Nephron (organoid): ENCODE measurements around the gene ITPRID1.

ENCODE experiments used
- H3K27ac Mint-ChIP-seq, 3 experiments: 2 replicates each; pipeline ENCODE4 v1.8.0; 2020; ENCODE audit warnings: mixed read lengths in 3 of 3, mild to moderate bottlenecking in 2 of 3, moderate library complexity in 1 of 3
- H3K27me3 Mint-ChIP-seq: 2 replicates; pipeline ENCODE4 v1.8.0; 2021; ENCODE audit warnings: low read depth, mild to moderate bottlenecking, moderate library complexity, mixed read lengths
- H3K36me3 Mint-ChIP-seq: 2 replicates; pipeline ENCODE4 v1.8.0; 2020; ENCODE audit warnings: low read depth, mixed read lengths
- H3K4me1 Mint-ChIP-seq: 2 replicates; pipeline ENCODE4 v1.8.0; 2020; ENCODE audit warnings: mixed read lengths
- H3K4me3 Mint-ChIP-seq, 3 experiments: 2 replicates each; pipeline ENCODE4 v1.8.0; 2020; ENCODE audit warnings: mild to moderate bottlenecking in 3 of 3, mixed read lengths in 3 of 3, moderate library complexity in 2 of 3
- H3K9me3 Mint-ChIP-seq: 2 replicates; pipeline ENCODE4 v1.8.0; 2020; ENCODE audit warnings: mixed read lengths
- TF ChIP-seq, protein P1 (sequence below), 3 experiments: fragments of 200-600 bp; sonication (generic); IDR thresholded peaks; one replicate each; pipeline ENCODE4 v1.5.0; 2021; ENCODE audit warnings: antibody characterized with exemption in 3 of 3; ENCODE audit not compliant: unreplicated experiment in 3 of 3

The ITPRID1 gene

DNA sequence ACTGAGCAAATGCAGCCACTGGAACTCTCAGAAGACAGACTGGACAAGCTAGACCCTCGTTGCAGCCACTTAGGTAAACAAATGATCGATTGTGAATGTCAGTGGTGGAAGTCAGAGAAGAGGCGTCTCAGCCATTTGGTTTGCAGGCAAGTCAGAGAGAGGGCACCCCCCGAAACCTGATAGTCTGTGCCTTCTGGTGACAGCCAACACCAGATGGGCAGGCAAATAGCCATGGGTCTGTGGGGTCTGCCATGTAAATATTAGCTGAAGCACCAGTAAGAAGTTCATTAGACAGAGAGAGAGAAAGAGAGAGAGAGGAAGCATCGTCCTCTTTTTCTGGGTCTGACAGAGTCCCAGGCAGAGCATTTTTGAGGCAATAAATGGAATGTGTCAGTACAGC is 178.6 kb downstream of the ITPRID1 start:
- H3K27ac Mint-ChIP-seq: no peak overlapping the region
- H3K36me3 Mint-ChIP-seq: no peaks in the 10 kb centered on the region
- no peak overlapping the region for H3K4me3 Mint-ChIP-seq
- no peaks in the 10 kb centered on the region for H3K9me3 Mint-ChIP-seq
- TF ChIP-seq, protein P1, sequence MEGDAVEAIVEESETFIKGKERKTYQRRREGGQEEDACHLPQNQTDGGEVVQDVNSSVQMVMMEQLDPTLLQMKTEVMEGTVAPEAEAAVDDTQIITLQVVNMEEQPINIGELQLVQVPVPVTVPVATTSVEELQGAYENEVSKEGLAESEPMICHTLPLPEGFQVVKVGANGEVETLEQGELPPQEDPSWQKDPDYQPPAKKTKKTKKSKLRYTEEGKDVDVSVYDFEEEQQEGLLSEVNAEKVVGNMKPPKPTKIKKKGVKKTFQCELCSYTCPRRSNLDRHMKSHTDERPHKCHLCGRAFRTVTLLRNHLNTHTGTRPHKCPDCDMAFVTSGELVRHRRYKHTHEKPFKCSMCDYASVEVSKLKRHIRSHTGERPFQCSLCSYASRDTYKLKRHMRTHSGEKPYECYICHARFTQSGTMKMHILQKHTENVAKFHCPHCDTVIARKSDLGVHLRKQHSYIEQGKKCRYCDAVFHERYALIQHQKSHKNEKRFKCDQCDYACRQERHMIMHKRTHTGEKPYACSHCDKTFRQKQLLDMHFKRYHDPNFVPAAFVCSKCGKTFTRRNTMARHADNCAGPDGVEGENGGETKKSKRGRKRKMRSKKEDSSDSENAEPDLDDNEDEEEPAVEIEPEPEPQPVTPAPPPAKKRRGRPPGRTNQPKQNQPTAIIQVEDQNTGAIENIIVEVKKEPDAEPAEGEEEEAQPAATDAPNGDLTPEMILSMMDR (IDR thresholded peaks at IDR 0.05; ENCODE audit: unreplicated experiment in 3 of 3): no peak
- H3K4me1 Mint-ChIP-seq: peaks cover 6% of the 10 kb centered on the region
- no peaks in the 10 kb centered on the region for H3K27me3 Mint-ChIP-seq

DNA sequence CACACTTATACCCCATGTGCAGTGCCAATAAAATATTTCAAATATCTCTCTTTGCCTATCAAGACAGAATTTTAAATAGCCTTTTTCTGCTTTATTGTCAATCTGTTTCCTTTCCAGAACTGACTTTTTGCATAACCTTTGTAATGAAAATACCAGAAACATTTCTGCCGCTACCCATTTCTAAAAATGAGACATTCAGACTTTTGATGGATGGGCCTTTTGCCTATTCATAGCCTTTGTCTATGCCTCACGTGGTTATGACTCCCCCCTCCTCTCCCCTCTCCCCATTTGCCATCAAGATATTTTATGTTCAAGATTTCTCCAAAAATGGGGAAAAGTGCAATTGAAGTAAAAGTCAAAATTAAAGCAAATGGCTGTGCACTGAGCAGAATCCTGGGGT is 179.0 kb downstream of the ITPRID1 start:
- H3K9me3 Mint-ChIP-seq: no peaks in the 10 kb centered on the region
- H3K27me3 Mint-ChIP-seq: no peaks in the 10 kb centered on the region
- no peak overlapping the region for H3K4me3 Mint-ChIP-seq
- no peak overlapping the region for H3K27ac Mint-ChIP-seq
- peaks cover 6% of the 10 kb centered on the region for H3K4me1 Mint-ChIP-seq
- H3K36me3 Mint-ChIP-seq: no peaks in the 10 kb centered on the region
- TF ChIP-seq, protein P1 (IDR thresholded peaks at IDR 0.05; ENCODE audit: unreplicated experiment in 3 of 3): no peak

GRCh38 chr7:31695859-31696614 is 182.1 kb downstream of the ITPRID1 start:
- H3K4me1 Mint-ChIP-seq: peaks cover 6% of the 10 kb centered on the region
- no peak overlapping the region for H3K4me3 Mint-ChIP-seq
- no peaks in the 10 kb centered on the region for H3K36me3 Mint-ChIP-seq
- H3K27ac Mint-ChIP-seq: no peak overlapping the region
- TF ChIP-seq, protein P1 (IDR thresholded peaks at IDR 0.05; ENCODE audit: unreplicated experiment in 3 of 3): no peak
- no peaks in the 10 kb centered on the region for H3K9me3 Mint-ChIP-seq
- no peaks in the 10 kb centered on the region for H3K27me3 Mint-ChIP-seq

- no peaks in the 10 kb centered on the region for H3K9me3 Mint-ChIP-seq
- no peaks in the 10 kb centered on the region for H3K27me3 Mint-ChIP-seq
- no peaks in the 10 kb centered on the region for H3K36me3 Mint-ChIP-seq
- no peaks in the 10 kb centered on the region for H3K4me1 Mint-ChIP-seq
- TF ChIP-seq, protein P1 (IDR thresholded peaks at IDR 0.05; ENCODE audit: unreplicated experiment in 3 of 3): no peak
- no peak overlapping the region for H3K4me3 Mint-ChIP-seq
- H3K27ac Mint-ChIP-seq: no peak overlapping the region
Measured at GRCh38 chr7:31699050-31699449, 185.2 kb downstream of the ITPRID1 start.

- TF ChIP-seq, protein P1 (IDR thresholded peaks at IDR 0.05; ENCODE audit: unreplicated experiment in 3 of 3): no peak
- no peaks in the 10 kb centered on the region for H3K9me3 Mint-ChIP-seq
- H3K4me3 Mint-ChIP-seq: no peak overlapping the region
- H3K4me1 Mint-ChIP-seq: no peaks in the 10 kb centered on the region
- H3K27me3 Mint-ChIP-seq: peaks cover 4% of the 10 kb centered on the region
- H3K27ac Mint-ChIP-seq: no peak overlapping the region
- no peaks in the 10 kb centered on the region for H3K36me3 Mint-ChIP-seq
Measured at GRCh38 chr7:31702354-31702753, 188.5 kb downstream of the ITPRID1 start.

DNA sequence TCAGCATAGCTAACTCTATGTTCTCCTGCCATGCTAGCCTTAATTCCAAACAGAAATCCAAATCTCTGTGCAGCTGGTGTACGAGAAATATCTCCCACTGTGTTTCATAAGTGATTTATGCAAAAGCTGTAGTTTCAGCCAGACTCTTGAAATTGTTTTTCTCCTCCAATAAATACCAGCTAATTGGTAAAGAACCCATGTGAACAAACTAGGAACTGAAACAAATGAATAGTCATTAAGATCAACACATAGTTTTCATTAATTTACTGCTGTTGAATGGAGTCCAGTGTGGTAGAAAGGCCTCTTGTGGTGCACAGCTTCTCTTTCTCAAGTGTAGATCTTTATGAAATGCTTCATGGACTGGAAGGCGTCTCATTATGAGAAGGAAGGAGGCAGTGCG is 191.5 kb downstream of the ITPRID1 start:
- Mint-ChIP-seq H3K9me3 (no peaks in the 10 kb centered on the region), H3K4me3 (no peak overlapping the region), H3K4me1 (no peaks in the 10 kb centered on the region), H3K27ac (no peak overlapping the region), H3K36me3 (no peaks in the 10 kb centered on the region), H3K27me3 (peaks cover 8% of the 10 kb centered on the region)
- TF ChIP-seq, protein P1 (IDR thresholded peaks at IDR 0.05; ENCODE audit: unreplicated experiment in 3 of 3): no peak
